Measurements from ENCODE around the gene AP3S2.

The AP3S2 gene

DNA sequence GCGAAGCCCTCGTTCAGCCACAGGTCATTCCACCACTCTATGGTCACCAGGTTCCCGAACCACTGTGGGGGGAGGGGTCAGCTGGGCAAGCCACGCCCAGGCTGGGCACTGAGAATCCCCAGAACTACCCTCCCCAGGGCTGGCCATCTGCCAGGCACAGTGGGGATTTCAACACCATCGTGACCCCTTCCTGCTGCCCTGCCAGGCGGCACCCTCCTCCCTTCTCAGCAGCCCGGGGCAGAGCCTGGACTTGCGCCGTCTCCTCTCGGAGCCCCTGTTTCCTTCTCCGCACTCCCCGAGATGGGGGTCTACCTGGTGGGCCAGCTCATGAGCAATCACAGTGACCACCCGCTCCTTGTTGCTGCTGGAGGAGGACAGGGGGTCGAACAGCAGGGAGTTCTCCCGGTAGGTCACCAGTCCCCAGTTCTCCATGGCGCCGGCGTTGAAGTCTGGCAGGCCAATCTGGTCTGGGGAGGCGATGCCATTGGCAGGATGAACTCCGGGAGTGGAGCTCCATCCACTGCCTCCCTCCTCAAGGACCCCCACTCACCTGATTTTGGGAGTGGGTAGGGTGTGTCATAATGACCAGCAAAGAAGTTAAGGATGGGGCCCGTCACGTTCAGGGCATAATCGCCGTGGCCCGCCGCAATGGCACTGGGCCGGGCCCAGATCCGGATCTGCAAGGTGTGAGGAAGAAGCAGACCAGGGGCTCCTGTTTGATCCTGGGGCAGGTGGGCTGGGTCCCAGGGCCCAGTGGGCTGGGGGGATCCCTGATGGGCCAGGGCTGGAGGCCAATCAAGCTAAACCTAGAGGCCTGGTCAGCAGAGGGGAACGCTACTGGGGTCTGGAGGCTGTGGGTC is 89.6 kb downstream of the AP3S2 start:
- Histone ChIP-seq H3K4me3 (ENCODE audit: low read depth, low read length) (no peak overlapping the region), H3K36me3 (ENCODE audit: control insufficient read depth, insufficient read depth, low read length) (no peaks in the 10 kb centered on the region), H3K9me3 (ENCODE audit: control insufficient read depth, insufficient read depth, low read length) (no peaks in the 10 kb centered on the region), H3K27ac (ENCODE audit: low read depth, low read length) (no peak overlapping the region), H3K9ac (ENCODE audit: low read depth, low read length) (no peak overlapping the region), H3K27me3 (ENCODE audit: control insufficient read depth, insufficient read depth, low read length) (no peaks in the 10 kb centered on the region), H3K4me1 (ENCODE audit: control insufficient read depth, insufficient read depth, low read length) (no peaks in the 10 kb centered on the region)

DNA sequence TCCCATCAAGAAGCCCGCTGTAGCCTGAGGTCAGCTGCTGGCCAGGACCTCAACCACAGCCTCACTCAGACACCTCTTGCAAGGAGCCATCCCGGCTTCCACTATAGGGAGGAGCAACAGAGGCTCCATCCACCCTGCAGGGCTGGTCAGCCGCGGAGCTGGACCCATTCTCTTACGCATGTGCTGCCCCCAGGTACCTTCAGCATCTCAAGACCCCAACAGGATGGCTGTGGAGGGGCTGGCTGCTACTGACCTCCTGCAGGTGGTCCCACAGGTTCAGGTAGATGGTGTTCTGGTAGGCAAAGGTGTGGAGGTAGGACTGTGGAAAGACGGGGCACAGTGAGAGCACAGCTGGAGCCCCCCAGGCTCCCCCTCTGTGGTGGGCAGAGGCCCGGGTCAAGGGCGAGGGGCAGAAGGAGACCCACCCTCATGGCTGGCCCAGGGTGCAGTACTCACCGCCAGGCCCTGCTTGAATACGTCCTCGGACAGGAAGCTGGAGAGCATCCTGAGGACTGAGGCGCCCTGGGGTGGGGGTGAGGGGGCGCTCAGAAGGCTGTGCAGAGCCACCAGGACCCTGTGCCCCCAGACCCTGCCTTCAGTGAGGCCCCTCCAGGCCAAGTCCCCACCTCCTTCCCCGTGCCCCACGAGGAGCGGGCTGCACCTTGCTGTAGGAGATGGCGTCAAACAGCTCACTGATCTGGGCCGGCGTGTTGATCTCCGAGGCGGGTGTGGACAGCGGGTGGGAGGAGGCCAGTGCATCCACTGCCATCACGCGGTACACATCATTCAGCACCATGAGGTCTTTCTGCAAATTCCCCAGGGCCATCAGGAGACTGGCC is 90.6 kb downstream of the AP3S2 start:
- no peak overlapping the region for H3K27ac ChIP-seq (ENCODE audit: low read depth, low read length)
- no peaks in the 10 kb centered on the region for H3K27me3 ChIP-seq (ENCODE audit: control insufficient read depth, insufficient read depth, low read length)
- no peaks in the 10 kb centered on the region for H3K4me1 ChIP-seq (ENCODE audit: control insufficient read depth, insufficient read depth, low read length)
- no peaks in the 10 kb centered on the region for H3K36me3 ChIP-seq (ENCODE audit: control insufficient read depth, insufficient read depth, low read length)
- H3K9me3 ChIP-seq (ENCODE audit: control insufficient read depth, insufficient read depth, low read length), result no peaks in the 10 kb centered on the region
- H3K4me3 ChIP-seq (ENCODE audit: low read depth, low read length), result no peak overlapping the region
- H3K9ac ChIP-seq (ENCODE audit: low read depth, low read length), result no peak overlapping the region

DNA sequence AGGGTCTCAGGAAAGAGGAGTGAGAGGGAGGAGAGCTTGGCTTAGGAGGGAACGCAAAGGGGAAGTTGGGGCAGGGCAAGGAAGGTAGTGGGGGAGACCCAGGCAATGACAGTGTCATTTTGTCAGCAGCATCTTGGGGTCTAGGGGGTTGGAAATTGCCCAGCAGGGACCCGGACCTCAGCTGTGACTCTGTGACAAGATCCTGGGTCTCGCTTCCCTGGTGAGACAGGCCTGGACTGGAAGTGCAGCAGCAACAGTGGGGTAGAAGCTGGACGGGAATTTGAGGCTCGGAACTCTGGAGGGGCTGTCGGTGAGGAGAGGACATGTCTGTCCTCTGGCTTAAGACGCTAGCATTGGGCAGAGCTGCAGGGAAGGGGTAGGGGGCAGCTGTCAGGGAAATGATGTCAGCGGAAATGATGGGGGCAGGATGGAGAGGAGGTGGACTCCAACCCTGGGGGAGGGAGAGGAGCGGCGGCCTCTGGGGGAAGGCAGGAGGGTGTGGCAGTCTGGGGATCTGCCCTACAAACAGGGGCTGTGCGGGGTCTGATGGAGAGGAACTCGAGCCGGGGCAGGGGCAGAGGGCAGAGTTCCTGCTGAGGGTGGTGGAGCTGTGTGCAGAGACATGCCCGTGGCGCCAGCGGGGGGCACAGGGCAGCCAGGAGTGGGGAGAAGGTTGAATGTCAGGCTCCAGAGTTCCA is 91.4 kb downstream of the AP3S2 start:
- H3K27ac ChIP-seq (ENCODE audit: low read depth, low read length), result no peak overlapping the region
- no peaks in the 10 kb centered on the region for H3K9me3 ChIP-seq (ENCODE audit: control insufficient read depth, insufficient read depth, low read length)
- no peak overlapping the region for H3K9ac ChIP-seq (ENCODE audit: low read depth, low read length)
- H3K4me3 ChIP-seq (ENCODE audit: low read depth, low read length), result no peak overlapping the region
- no peaks in the 10 kb centered on the region for H3K4me1 ChIP-seq (ENCODE audit: control insufficient read depth, insufficient read depth, low read length)
- no peaks in the 10 kb centered on the region for H3K27me3 ChIP-seq (ENCODE audit: control insufficient read depth, insufficient read depth, low read length)
- H3K36me3 ChIP-seq (ENCODE audit: control insufficient read depth, insufficient read depth, low read length), result no peaks in the 10 kb centered on the region

GRCh38 chr15:89801471-89802195 is 92.2 kb downstream of the AP3S2 start:
- no peak overlapping the region for H3K27ac ChIP-seq (ENCODE audit: low read depth, low read length)
- no peaks in the 10 kb centered on the region for H3K9me3 ChIP-seq (ENCODE audit: control insufficient read depth, insufficient read depth, low read length)
- no peaks in the 10 kb centered on the region for H3K27me3 ChIP-seq (ENCODE audit: control insufficient read depth, insufficient read depth, low read length)
- H3K4me3 ChIP-seq (ENCODE audit: low read depth, low read length), result no peak overlapping the region
- H3K9ac ChIP-seq (ENCODE audit: low read depth, low read length), result no peak overlapping the region
- no peaks in the 10 kb centered on the region for H3K4me1 ChIP-seq (ENCODE audit: control insufficient read depth, insufficient read depth, low read length)
- H3K36me3 ChIP-seq (ENCODE audit: control insufficient read depth, insufficient read depth, low read length), result no peaks in the 10 kb centered on the region

- H3K27ac ChIP-seq (ENCODE audit: low read depth, low read length), result no peak overlapping the region
- no peaks in the 10 kb centered on the region for H3K36me3 ChIP-seq (ENCODE audit: control insufficient read depth, insufficient read depth, low read length)
- H3K4me1 ChIP-seq (ENCODE audit: control insufficient read depth, insufficient read depth, low read length), result no peaks in the 10 kb centered on the region
- H3K4me3 ChIP-seq (ENCODE audit: low read depth, low read length), result no peak overlapping the region
- no peak overlapping the region for H3K9ac ChIP-seq (ENCODE audit: low read depth, low read length)
- no peaks in the 10 kb centered on the region for H3K27me3 ChIP-seq (ENCODE audit: control insufficient read depth, insufficient read depth, low read length)
- H3K9me3 ChIP-seq (ENCODE audit: control insufficient read depth, insufficient read depth, low read length), result no peaks in the 10 kb centered on the region
These were observed 93.8 kb downstream of the AP3S2 start for GRCh38 chr15:89799918-89800498.

DNA sequence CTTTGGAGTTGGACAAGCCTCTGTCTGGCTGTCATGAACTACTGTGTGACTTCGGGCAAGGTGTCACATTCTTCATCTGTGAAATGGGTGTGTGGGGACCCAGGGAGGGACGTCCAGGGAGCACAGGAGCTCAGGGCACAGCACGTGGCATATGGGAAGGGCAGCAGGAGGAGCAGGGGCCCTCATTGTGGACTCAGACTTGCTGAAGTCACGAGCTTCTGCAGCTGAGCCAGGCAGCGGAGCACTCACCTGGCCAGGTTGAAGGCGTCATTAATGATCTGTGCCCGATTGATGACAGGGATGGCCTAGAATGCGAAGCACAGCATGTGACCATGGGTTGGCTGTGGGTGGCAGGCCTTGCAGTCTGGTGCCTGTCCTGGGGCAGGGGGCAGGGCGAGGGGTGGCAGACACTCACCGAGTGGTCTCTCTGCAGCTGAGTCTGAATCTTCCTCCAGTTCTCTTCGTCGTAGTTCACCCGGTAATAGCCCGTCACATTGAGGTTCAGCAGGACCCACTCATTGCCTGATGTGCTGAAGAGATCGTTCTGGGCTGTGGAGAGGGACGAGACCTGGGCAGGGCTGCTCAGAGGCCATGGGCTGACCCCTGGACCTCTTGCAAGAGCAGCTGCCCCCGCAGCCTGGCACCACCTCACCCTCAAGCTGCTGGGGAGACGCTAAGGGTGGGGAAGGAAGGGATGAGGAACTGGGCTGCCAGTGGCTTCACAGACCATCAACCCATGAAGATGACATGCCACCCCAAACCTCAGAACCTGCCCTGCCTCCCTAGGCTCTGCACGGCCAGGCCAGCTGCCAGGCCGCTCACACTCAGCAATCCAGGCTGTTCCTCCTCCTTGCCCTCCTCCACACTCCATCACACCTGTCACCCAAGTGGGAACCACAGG is 94.5 kb downstream of the AP3S2 start:
- Histone ChIP-seq H3K4me3 (ENCODE audit: low read depth, low read length) (no peak overlapping the region), H3K4me1 (ENCODE audit: control insufficient read depth, insufficient read depth, low read length) (no peaks in the 10 kb centered on the region), H3K27ac (ENCODE audit: low read depth, low read length) (no peak overlapping the region), H3K9ac (ENCODE audit: low read depth, low read length) (no peak overlapping the region), H3K36me3 (ENCODE audit: control insufficient read depth, insufficient read depth, low read length) (no peaks in the 10 kb centered on the region), H3K9me3 (ENCODE audit: control insufficient read depth, insufficient read depth, low read length) (no peaks in the 10 kb centered on the region), H3K27me3 (ENCODE audit: control insufficient read depth, insufficient read depth, low read length) (no peaks in the 10 kb centered on the region)

DNA sequence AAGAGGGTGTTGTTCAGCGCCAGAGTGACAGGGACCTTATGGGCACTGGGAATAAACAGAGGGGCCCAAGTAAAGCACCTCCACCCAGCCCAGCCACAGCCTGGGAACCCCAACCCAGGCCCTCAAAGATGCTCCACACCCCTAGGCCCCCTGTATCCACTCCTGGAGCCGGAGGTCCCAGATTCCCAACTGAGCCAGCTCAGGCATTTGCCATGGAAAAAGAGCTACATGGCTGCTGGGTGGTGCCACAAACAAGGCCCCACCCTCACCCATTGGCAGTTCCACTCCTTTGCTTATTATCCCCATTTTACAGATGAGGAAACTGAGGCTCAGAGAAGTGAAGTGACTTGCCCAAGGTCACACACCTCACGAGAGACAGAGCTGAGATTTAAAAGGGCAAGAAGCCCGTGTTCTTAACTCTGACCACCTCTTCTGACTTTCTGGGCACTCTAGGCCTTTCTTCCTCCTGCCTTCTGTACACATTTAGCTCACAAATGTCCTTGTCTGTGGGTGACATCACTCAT is 96.1 kb downstream of the AP3S2 start:
- Histone ChIP-seq H3K27me3 (ENCODE audit: control insufficient read depth, insufficient read depth, low read length) (no peaks in the 10 kb centered on the region), H3K9me3 (ENCODE audit: control insufficient read depth, insufficient read depth, low read length) (no peaks in the 10 kb centered on the region), H3K27ac (ENCODE audit: low read depth, low read length) (no peak overlapping the region), H3K4me3 (ENCODE audit: low read depth, low read length) (no peak overlapping the region), H3K36me3 (ENCODE audit: control insufficient read depth, insufficient read depth, low read length) (no peaks in the 10 kb centered on the region), H3K9ac (ENCODE audit: low read depth, low read length) (no peak overlapping the region), H3K4me1 (ENCODE audit: control insufficient read depth, insufficient read depth, low read length) (no peaks in the 10 kb centered on the region)

DNA sequence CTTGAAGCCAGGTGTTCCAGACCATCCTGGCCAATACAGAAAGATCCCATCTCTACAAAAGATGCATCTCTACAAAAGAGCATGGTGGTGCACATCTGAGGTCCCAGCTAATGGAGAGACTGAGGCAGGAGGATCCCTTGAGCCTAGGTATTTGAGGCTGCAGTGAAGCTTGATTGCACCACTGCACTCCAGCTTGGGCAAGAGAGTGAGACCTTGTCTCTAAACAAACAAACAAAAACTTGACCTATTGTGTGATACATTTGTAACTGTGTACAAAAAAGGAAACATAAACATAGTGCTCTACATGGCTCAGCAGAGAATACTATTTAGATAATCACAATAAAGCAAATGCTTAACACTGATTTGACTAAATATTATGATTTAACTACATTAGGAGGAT is 97.8 kb downstream of the AP3S2 start:
- no peaks in the 10 kb centered on the region for H3K36me3 ChIP-seq (ENCODE audit: control insufficient read depth, insufficient read depth, low read length)
- no peak overlapping the region for H3K9ac ChIP-seq (ENCODE audit: low read depth, low read length)
- H3K27ac ChIP-seq (ENCODE audit: low read depth, low read length), result no peak overlapping the region
- no peaks in the 10 kb centered on the region for H3K4me1 ChIP-seq (ENCODE audit: control insufficient read depth, insufficient read depth, low read length)
- H3K4me3 ChIP-seq (ENCODE audit: low read depth, low read length), result no peak overlapping the region
- no peaks in the 10 kb centered on the region for H3K9me3 ChIP-seq (ENCODE audit: control insufficient read depth, insufficient read depth, low read length)
- H3K27me3 ChIP-seq (ENCODE audit: control insufficient read depth, insufficient read depth, low read length), result no peaks in the 10 kb centered on the region

- Histone ChIP-seq H3K9ac (ENCODE audit: low read depth, low read length) (no peak overlapping the region), H3K36me3 (ENCODE audit: control insufficient read depth, insufficient read depth, low read length) (no peaks in the 10 kb centered on the region), H3K4me1 (ENCODE audit: control insufficient read depth, insufficient read depth, low read length) (no peaks in the 10 kb centered on the region), H3K27ac (ENCODE audit: low read depth, low read length) (no peak overlapping the region), H3K9me3 (ENCODE audit: control insufficient read depth, insufficient read depth, low read length) (no peaks in the 10 kb centered on the region), H3K4me3 (ENCODE audit: low read depth, low read length) (no peak overlapping the region), H3K27me3 (ENCODE audit: control insufficient read depth, insufficient read depth, low read length) (no peaks in the 10 kb centered on the region)
These were observed 99.1 kb downstream of the AP3S2 start for GRCh38 chr15:89794627-89795241.

Data from HUES48 (cell line).